Measurements from ENCODE around the gene HIGD1B.
"Not testable (repeated sequence)": the region's sequence is repeated elsewhere in the genome, so short reads cannot be mapped to it uniquely, and the experiment has no call there.

HIGD1B gene

DNA sequence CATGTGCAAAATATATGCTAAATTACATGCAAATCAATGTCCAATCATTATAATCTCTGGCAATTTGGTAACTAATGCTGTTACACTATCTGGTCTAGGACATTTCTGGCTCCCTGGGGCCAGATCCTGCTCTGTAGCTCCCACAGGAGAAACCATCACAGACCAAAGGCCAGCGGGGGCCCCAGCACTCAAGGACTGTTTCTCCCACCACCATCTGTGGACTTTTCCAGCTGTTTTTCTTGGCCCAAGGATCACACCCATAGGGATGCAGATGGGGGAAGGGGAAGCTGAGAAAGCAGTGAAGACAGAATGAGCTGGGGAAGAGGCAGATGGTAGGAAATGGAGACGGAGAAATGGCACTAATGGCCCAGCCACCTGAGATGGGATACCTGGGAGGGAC is at the start of gene HIGD1B:
TSS of gene HIGD1B (plus strand) at position 298 of the 400 bp plus-strand sequence. CDS start 270 bp downstream, outside the sequence.
- Mint-ChIP-seq H3K36me3 (peaks cover 19% of the 10 kb centered on the region), H3K4me1 (no peaks in the 10 kb centered on the region), H3K9me3 (no peaks in the 10 kb centered on the region), H3K27ac (no peak within 1 kb of the TSS), H3K4me3 (no peak within 1 kb of the TSS), H3K27me3 (no peaks in the 10 kb centered on the region)
- DNase-seq: no peak
- CTCF ChIA-PET: interaction anchor here (1.3 kb wide), 1 partner anchor 68 kb away, joined by 4 read pairs; no protein-coding TSS in a partner anchor

DNA sequence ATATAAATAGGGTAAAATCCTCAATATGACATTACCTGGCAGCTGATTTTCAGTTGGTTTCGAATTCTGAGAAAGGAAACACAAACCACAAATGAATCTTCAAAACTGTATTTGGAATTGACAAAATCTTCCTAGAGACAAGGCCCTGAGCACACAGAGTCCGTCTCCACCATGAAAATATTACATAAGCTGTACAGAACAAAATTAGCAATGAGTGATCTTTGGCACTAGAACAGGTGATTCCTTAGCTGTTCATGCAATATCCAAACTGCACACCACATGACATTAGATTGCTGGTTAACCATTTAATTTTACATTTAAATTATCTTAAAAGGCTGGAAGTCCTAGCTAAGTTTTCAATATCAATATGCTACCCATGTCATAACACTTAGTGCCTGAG is 49.3 kb upstream of the HIGD1B start:
- no peak overlapping the region for H3K4me3 Mint-ChIP-seq
- no peak overlapping the region for H3K27ac Mint-ChIP-seq
- H3K36me3 Mint-ChIP-seq: no peaks in the 10 kb centered on the region
- no peak for DNase-seq
- H3K4me1 Mint-ChIP-seq: peaks cover 8% of the 10 kb centered on the region
- CTCF ChIA-PET: interaction anchor here (1.0 to 2.5 kb wide), 4 partner anchors 19 to 265 kb away, joined by 3 to 14 read pairs (median 4); no protein-coding TSS in a partner anchor
- H3K9me3 Mint-ChIP-seq: no peaks in the 10 kb centered on the region
- peaks cover 18% of the 10 kb centered on the region for H3K27me3 Mint-ChIP-seq

DNA sequence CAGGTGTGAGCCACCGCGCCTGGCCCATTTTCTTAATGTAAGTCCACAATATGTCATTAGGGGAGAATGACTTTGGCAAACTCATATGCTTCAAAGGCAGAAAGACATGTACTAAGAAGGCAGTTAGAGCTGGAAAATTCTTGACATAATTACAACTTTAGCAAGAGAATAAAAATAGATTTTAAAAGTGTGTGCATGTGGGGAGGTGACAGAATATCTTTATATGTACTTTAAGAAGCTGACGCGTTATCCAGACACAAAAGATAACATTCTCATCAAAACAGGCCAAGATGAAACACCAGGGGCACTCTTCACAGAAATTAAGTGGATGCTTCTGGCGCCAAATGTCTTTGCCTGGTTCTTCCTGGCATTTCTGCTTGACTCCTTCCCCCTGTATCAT is 45.8 kb upstream of the HIGD1B start:
- Mint-ChIP-seq H3K9me3 (no peaks in the 10 kb centered on the region), H3K4me3 (no peak overlapping the region)
- CTCF ChIA-PET: interaction anchor here (1.4 kb wide), 1 partner anchor 9 kb away, joined by 3 read pairs; no protein-coding TSS in a partner anchor

GRCh38 chr17:44804302-44805089 is 43.2 kb upstream of the HIGD1B start:
- no peak for DNase-seq
- CTCF ChIA-PET: no interaction called here

More for the DNA sequence above, 45.8 kb upstream of the HIGD1B start:
- DNase-seq: no peak
- Mint-ChIP-seq H3K4me1 (peaks cover 8% of the 10 kb centered on the region), H3K27ac (no peak overlapping the region), H3K27me3 (peaks cover 30% of the 10 kb centered on the region), H3K36me3 (no peaks in the 10 kb centered on the region)

GRCh38 chr17:44807093-44807816 is 40.4 kb upstream of the HIGD1B start:
- no peaks in the 10 kb centered on the region for H3K4me1 Mint-ChIP-seq
- H3K27me3 Mint-ChIP-seq: peaks cover 38% of the 10 kb centered on the region
- CTCF ChIA-PET: interaction anchor here (2.8 kb wide), 1 partner anchor 28 kb away, joined by 10 read pairs; no protein-coding TSS in a partner anchor
- H3K4me3 Mint-ChIP-seq: no peak overlapping the region
- no peaks in the 10 kb centered on the region for H3K36me3 Mint-ChIP-seq
- no peak overlapping the region for H3K27ac Mint-ChIP-seq
- no peaks in the 10 kb centered on the region for H3K9me3 Mint-ChIP-seq
- no peak for DNase-seq

More at GRCh38 chr17:44804302-44805089, 43.2 kb upstream of the HIGD1B start:
- Mint-ChIP-seq H3K9me3 (no peaks in the 10 kb centered on the region), H3K27ac (no peak overlapping the region), H3K4me1 (no peaks in the 10 kb centered on the region), H3K27me3 (peaks cover 36% of the 10 kb centered on the region), H3K36me3 (no peaks in the 10 kb centered on the region), H3K4me3 (no peak overlapping the region)

GRCh38 chr17:44807817-44808155 is 39.9 kb upstream of the HIGD1B start:
- Mint-ChIP-seq H3K27ac (no peak overlapping the region), H3K36me3 (no peaks in the 10 kb centered on the region), H3K27me3 (peaks cover 36% of the 10 kb centered on the region), H3K4me1 (no peaks in the 10 kb centered on the region), H3K4me3 (no peak overlapping the region), H3K9me3 (no peaks in the 10 kb centered on the region)
- CTCF ChIA-PET: interaction anchor here (2.8 kb wide), 1 partner anchor 28 kb away, joined by 10 read pairs; no protein-coding TSS in a partner anchor
- DNase-seq: no peak

- Mint-ChIP-seq H3K4me3 (no peak overlapping the region), H3K4me1 (no peaks in the 10 kb centered on the region), H3K27me3 (peaks cover 38% of the 10 kb centered on the region), H3K27ac (no peak overlapping the region), H3K36me3 (no peaks in the 10 kb centered on the region), H3K9me3 (no peaks in the 10 kb centered on the region)
- CTCF ChIA-PET: interaction anchor here (2.8 kb wide), 1 partner anchor 29 kb away, joined by 10 read pairs; no protein-coding TSS in a partner anchor
- DNase-seq: no peak
Measured at GRCh38 chr17:44808156-44808555, 39.5 kb upstream of the HIGD1B start.

DNA sequence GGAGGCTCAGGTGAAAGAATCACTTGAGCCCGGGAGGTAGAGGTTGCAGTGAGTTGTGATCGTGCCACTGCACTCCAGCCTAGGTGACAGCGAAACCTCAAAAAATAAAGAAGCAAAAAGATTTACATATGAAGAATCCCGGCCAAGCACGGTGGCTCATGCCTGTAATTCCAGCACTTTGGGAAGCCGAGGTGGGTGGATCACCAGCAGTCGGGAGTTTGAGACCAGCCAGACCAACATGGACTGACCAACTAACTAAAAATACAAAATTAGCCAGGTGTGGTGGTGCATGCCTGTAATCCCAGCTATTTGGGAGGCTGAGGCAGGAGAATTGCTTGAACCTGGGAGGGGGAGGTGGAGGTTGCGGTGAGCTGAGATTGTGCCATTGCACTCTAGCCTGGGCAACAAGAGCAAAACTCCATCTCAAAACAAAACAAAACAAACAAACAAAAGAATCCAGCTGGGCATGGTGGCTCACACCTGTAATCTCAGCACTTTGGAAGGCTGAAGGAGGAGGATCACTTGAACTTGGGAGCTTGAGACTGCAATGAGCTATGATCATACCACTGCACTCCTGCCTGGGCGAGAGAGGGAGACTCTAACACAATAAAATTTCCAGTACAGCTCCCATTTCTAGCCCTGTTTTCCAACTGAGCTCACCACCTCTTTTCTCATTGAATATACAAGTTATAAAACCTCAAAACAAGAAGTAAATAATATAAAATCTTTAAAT is 38.9 kb upstream of the HIGD1B start:
- CTCF ChIA-PET: interaction anchor here (0.6 to 2.8 kb wide), 2 partner anchors 29 to 286 kb away, joined by 5 to 10 read pairs; no protein-coding TSS in a partner anchor
- peaks cover 38% of the 10 kb centered on the region for H3K27me3 Mint-ChIP-seq
- not testable (repeated sequence) for H3K9me3 Mint-ChIP-seq, H3K4me3 Mint-ChIP-seq, H3K27ac Mint-ChIP-seq, H3K36me3 Mint-ChIP-seq, DNase-seq, H3K4me1 Mint-ChIP-seq

- H3K4me1 Mint-ChIP-seq: no peaks in the 10 kb centered on the region
- H3K36me3 Mint-ChIP-seq: no peaks in the 10 kb centered on the region
- CTCF ChIA-PET: no interaction called here
- DNase-seq: no peak
- H3K4me3 Mint-ChIP-seq: no peak overlapping the region
- peaks cover 28% of the 10 kb centered on the region for H3K27me3 Mint-ChIP-seq
- H3K9me3 Mint-ChIP-seq: no peaks in the 10 kb centered on the region
- H3K27ac Mint-ChIP-seq: no peak overlapping the region
Measured at GRCh38 chr17:44812263-44812662, 35.4 kb upstream of the HIGD1B start.

DNA sequence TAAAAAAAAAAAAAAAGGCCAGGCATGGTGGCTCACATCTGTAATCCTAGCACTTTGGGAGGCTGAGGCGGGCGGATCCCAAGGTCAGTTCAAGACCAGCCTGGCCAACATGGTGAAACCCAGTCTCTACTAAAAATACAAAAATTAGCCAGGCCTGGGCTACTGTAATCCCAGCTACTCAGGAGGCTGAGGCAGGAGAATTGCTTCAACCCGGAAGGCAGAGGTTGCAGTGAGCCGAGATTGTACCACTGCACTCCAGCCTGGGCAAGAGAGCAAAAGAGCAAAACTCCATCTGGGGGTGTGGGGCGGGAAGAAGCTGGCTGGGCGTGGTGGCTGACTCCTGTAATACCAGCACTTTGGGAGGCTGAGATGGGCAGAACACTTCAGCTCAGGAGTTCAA is 29.2 kb upstream of the HIGD1B start:
- H3K27ac Mint-ChIP-seq, H3K9me3 Mint-ChIP-seq, H3K4me3 Mint-ChIP-seq: not testable (repeated sequence)

DNA sequence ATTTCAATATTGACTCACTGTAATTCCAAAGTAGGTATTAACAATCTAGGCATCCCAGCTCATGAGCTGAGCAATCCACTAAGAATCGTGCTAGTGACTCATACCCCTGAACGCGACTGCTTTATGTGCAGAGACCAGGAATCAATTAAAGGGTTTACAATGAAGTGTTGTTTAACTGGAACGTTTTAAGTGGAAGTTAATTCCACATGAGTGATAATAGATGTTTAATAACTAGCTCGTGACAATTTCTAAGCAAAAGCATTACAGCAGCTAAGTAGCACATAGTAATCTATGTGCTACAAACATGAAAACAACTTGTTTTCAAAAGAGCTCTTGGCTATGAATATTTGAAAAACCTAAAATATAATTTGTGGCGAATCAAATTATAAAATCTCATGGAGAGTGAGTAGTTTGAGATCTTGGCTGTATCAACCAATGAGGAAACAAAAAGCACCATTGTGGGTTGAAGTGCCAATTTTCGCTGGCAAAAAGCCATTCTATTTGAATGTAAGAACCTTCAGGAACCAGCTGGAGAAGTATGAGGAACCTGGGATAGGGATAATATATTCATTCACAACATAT is 27.0 kb upstream of the HIGD1B start:
- no peaks in the 10 kb centered on the region for H3K9me3 Mint-ChIP-seq
- CTCF ChIA-PET: no interaction called here
- DNase-seq: no peak
- no peak overlapping the region for H3K27ac Mint-ChIP-seq
- H3K27me3 Mint-ChIP-seq: peaks cover 25% of the 10 kb centered on the region
- H3K4me3 Mint-ChIP-seq: no peak overlapping the region
- H3K36me3 Mint-ChIP-seq: no peaks in the 10 kb centered on the region
- H3K4me1 Mint-ChIP-seq: no peaks in the 10 kb centered on the region

More for the DNA sequence above, 29.2 kb upstream of the HIGD1B start:
- DNase-seq, CTCF ChIA-PET, H3K4me1 Mint-ChIP-seq, H3K36me3 Mint-ChIP-seq: not testable (repeated sequence)
- peaks cover 23% of the 10 kb centered on the region for H3K27me3 Mint-ChIP-seq

GRCh38 chr17:44825236-44825635 is 22.4 kb upstream of the HIGD1B start:
- DNase-seq, H3K27ac Mint-ChIP-seq, H3K4me3 Mint-ChIP-seq, H3K4me1 Mint-ChIP-seq, H3K9me3 Mint-ChIP-seq, H3K36me3 Mint-ChIP-seq, CTCF ChIA-PET: not testable (repeated sequence)
- H3K27me3 Mint-ChIP-seq: peaks cover 49% of the 10 kb centered on the region

DNA sequence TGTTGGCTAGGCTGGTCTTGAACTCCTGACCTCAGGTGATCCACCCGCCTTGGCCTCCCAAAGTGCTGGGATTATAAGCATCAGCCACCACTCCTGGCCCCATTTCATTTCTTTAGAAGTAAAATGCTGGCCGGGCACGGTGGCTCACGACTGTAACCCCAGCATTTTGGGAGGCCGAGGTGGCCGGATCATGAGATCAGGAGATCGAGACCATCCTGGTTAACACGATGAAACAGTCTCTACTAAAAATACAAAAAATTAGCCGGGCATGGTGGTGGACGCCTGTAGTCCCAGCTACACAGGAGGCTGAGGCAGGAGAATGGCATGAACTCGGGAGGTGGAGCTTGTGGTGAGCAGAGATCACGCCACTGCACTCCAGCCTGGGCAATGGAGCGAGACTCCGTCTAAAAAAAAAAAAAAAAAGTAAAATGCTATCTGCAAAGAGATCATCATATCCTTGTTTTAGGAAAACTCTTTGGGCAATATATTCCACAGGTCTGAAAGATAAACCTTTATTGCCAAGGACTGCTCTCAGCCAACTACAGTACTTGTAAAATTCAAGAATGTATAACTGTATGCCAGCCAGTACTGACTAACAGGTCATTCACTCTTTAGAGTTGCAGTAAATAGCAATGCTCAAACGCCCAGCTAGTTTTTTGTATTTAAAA is 21.4 kb upstream of the HIGD1B start:
- H3K9me3 Mint-ChIP-seq: no peaks in the 10 kb centered on the region

More for the DNA sequence above, 21.4 kb upstream of the HIGD1B start:
- DNase-seq: no peak
- CTCF ChIA-PET: no interaction called here
- H3K27ac Mint-ChIP-seq: no peak overlapping the region
- peaks cover 4% of the 10 kb centered on the region for H3K36me3 Mint-ChIP-seq
- H3K4me1 Mint-ChIP-seq: peaks cover 10% of the 10 kb centered on the region
- no peak overlapping the region for H3K4me3 Mint-ChIP-seq
- H3K27me3 Mint-ChIP-seq: peaks cover 59% of the 10 kb centered on the region

Data from activated naive CD4-positive, alpha-beta T cell treated with anti-CD3 and anti-CD28 coated beads, Interleukin-2, amount 10 ng/mL, durations not matched to agents 7 days and 5 days (primary cell).